Measurements from ENCODE around the gene TMEM179B. TPM values are rescaled to one million over a fixed set of nuclear protein-coding genes. Genes with fewer than 3 reads are reported as not detected.

TMEM179B gene
- total RNA-seq, 1 donor from 2014 or later: 51.3 TPM

DNA sequence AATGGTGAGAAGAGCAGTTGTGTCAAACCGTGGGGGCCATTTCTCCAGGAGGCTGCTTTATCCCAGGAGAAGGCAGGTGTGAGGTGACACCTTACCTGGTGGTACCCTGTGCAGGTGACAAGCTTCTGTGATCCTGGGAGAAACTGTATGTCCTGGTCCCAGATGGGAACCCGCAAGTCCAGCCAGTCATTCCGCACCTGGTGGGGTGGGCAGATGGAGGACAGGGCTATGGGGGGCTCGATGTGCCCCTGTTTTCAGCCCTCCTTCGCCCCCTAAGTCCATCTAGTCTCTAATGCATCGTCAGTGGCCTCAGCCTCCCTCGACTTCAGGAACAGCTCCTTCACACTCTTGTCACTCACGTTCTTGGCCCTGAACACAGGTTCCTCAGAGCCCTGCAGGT lies 48.1 kb downstream of the TMEM179B start:
- peaks cover 38% of the 10 kb centered on the region for H4K20me1 ChIP-seq (ENCODE audit: insufficient read depth, low read length)
- Mint-ChIP-seq H3K27ac (ENCODE audit: unreplicated experiment) (peak overlapping the region; percentile 63), H3K9me3 (ENCODE audit: unreplicated experiment) (no peaks in the 10 kb centered on the region), H3K27me3 (ENCODE audit: low read depth, unreplicated experiment) (no peaks in the 10 kb centered on the region), H3K4me1 (ENCODE audit: low read depth, unreplicated experiment) (peaks cover 10% of the 10 kb centered on the region), H3K4me3 (ENCODE audit: unreplicated experiment) (no peak overlapping the region), H3K36me3 (ENCODE audit: low read depth, unreplicated experiment) (peaks cover 17% of the 10 kb centered on the region)
- no peaks in the 10 kb centered on the region for H3K9me3 ChIP-seq (ENCODE audit: insufficient read depth, low read depth, low read length)
- no peak overlapping the region for H3K9ac ChIP-seq (ENCODE audit: low read length)
- no peak overlapping the region for H3K27ac ChIP-seq (ENCODE audit: low read depth, low read length)
- FAIRE-seq (no peak), DNase-seq (ENCODE audit: low read depth) (no peak)
- no peak overlapping the region for H2AFZ ChIP-seq (ENCODE audit: low read depth, low read length)
- no peak for TF ChIP-seq EZH2 (IDR thresholded peaks at IDR 0.05; ENCODE audit: insufficient read depth, low read length)
- TF ChIP-seq CTCF (IDR thresholded peaks at IDR 0.05; ENCODE audit: insufficient read depth, low read depth, low read length): no peak
- peaks cover 80% of the 10 kb centered on the region for H3K79me2 ChIP-seq (ENCODE audit: insufficient read depth, low read length)
- peaks cover 20% of the 10 kb centered on the region for H3K36me3 ChIP-seq (ENCODE audit: insufficient read depth, low read length)
- H3K4me3 ChIP-seq (ENCODE audit: insufficient read depth, low read depth, low read length): no peak overlapping the region
- H3K27me3 ChIP-seq (ENCODE audit: insufficient read depth, low read length): no peaks in the 10 kb centered on the region
- H3K4me2 ChIP-seq (ENCODE audit: low read length): no peak overlapping the region
- H3K4me1 ChIP-seq (ENCODE audit: insufficient read depth, low read length): peaks cover 20% of the 10 kb centered on the region

DNA sequence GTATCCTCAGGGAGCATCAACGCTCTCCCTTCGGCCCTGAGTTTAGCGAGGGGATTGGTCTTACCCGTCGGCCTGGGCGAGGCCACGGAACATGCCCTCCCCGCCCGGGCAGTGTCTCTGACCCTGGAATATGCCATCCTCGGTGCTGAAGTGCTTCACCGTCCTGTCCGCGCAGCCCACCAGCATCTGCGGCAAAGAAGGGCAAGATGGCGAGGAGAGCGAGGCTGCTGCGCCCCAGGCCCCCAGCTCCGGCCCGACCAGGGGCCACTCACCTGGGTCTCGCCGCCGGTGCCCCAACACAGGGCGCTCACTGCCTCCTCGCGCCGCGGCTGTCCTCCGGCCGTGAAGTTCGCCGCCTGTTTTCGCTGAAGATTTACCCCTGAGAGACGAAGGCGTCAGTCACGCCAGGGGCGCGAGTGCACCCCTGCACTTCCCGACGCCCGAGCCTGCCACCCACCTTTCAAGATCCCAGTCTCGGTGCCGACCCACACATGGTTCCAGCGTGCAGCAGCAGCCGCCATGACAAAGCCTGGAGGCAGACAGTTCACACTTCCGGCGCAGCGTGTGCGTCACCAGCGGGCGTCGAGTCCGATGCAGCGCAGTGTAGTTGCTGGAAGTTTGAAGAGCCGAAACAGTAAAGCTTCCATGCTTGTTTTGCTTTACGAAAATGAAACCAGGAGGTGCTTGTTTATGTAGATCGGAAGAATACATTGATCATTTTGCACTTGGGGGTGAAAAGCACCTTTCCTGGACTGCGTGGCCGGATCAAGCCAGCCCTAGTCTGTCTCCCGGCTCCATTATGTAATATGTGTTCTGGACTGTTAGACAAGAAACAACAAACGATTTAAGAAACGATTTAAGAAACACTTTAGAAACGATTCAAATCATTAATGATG lies 52.1 kb downstream of the TMEM179B start, which contains the start of gene WDR74:
WDR74 (minus strand) TSS at position 541 of the 896 bp plus-strand sequence; CDS start at position 521, 20 bp downstream.
- peak; percentile 86 for DNase-seq (ENCODE audit: low read depth)
- Mint-ChIP-seq H3K36me3 (ENCODE audit: low read depth, unreplicated experiment) (peaks cover 13% of the 10 kb centered on the region), H3K4me1 (ENCODE audit: low read depth, unreplicated experiment) (peaks cover 12% of the 10 kb centered on the region), H3K27me3 (ENCODE audit: low read depth, unreplicated experiment) (no peaks in the 10 kb centered on the region), H3K27ac (ENCODE audit: unreplicated experiment) (no peak within 1 kb of the TSS), H3K9me3 (ENCODE audit: unreplicated experiment) (no peaks in the 10 kb centered on the region), H3K4me3 (ENCODE audit: unreplicated experiment) (no peak within 1 kb of the TSS)
- no peak for TF ChIP-seq EZH2 (IDR thresholded peaks at IDR 0.05; ENCODE audit: insufficient read depth, low read length)
- no peak for TF ChIP-seq CTCF (IDR thresholded peaks at IDR 0.05; ENCODE audit: insufficient read depth, low read depth, low read length)
- peak within 1 kb of the TSS; percentile 72 for H2AFZ ChIP-seq (ENCODE audit: low read depth, low read length)
- H3K79me2 ChIP-seq (ENCODE audit: insufficient read depth, low read length): peaks cover 50% of the 10 kb centered on the region
- H4K20me1 ChIP-seq (ENCODE audit: insufficient read depth, low read length): peaks cover 19% of the 10 kb centered on the region
- no peaks in the 10 kb centered on the region for H3K9me3 ChIP-seq (ENCODE audit: insufficient read depth, low read depth, low read length)
- peak within 1 kb of the TSS; percentile 85 for H3K4me3 ChIP-seq (ENCODE audit: insufficient read depth, low read depth, low read length)
- peaks cover 15% of the 10 kb centered on the region for H3K4me1 ChIP-seq (ENCODE audit: insufficient read depth, low read length)
- H3K4me2 ChIP-seq (ENCODE audit: low read length): peak within 1 kb of the TSS; percentile 90
- peaks cover 16% of the 10 kb centered on the region for H3K36me3 ChIP-seq (ENCODE audit: insufficient read depth, low read length)
- no peak for FAIRE-seq
- H3K27ac ChIP-seq (ENCODE audit: low read depth, low read length): peak within 1 kb of the TSS; percentile 90
- no peaks in the 10 kb centered on the region for H3K27me3 ChIP-seq (ENCODE audit: insufficient read depth, low read length)
- H3K9ac ChIP-seq (ENCODE audit: low read length): peak within 1 kb of the TSS; percentile 90

Small RNA genes lying within 50 kb of the gene (microRNA-seq; reads per million reads assigned to microRNA genes)
- gene MIR6514 (4.7 reads per million, percentile 19 among the genes with 10 or more reads in this experiment), gene MIR6748 (0.82 reads per million)

Other genes with a start within 250 kb of the TMEM179B start
- gene AHNAK, start 240.6 kb upstream of the TMEM179B start, total RNA-seq: 305 and 378 TPM in 2 replicates
- 1,185 and 1,298 TPM in 2 replicates for gene EEF1G, start 213.5 kb upstream of the TMEM179B start, total RNA-seq
- gene TUT1, start 195.9 kb upstream of the TMEM179B start, total RNA-seq: 16.8 and 18.3 TPM in 2 replicates
- gene MTA2, start 185.5 kb upstream of the TMEM179B start, total RNA-seq: 123 and 136 TPM in 2 replicates
- 25.5 and 29.8 TPM in 2 replicates for gene EML3, start 174.6 kb upstream of the TMEM179B start, total RNA-seq
- gene ROM1, start 174.1 kb upstream of the TMEM179B start, total RNA-seq: 0.79 and 1.3 TPM in 2 replicates
- 52.4 and 54.5 TPM in 2 replicates for gene B3GAT3, start 165.4 kb upstream of the TMEM179B start, total RNA-seq
- gene GANAB, start 140.8 kb upstream of the TMEM179B start, total RNA-seq: 323 and 344 TPM in 2 replicates
- gene INTS5, start 134.1 kb upstream of the TMEM179B start, total RNA-seq: 16.7 and 18.4 TPM in 2 replicates
- gene C11orf98, start 122.2 kb upstream of the TMEM179B start, total RNA-seq: 60.0 and 69.8 TPM in 2 replicates
- 15.6 and 23.3 TPM in 2 replicates for gene CSKMT, start 122.1 kb upstream of the TMEM179B start, total RNA-seq
- 7.2 and 8.7 TPM in 2 replicates for gene UQCC3, start 115.7 kb upstream of the TMEM179B start, total RNA-seq
- 6.4 and 8.0 TPM in 2 replicates for gene LBHD1, start 115.1 kb upstream of the TMEM179B start, total RNA-seq
- gene UBXN1, start 108.3 kb upstream of the TMEM179B start, total RNA-seq: 80.0 and 89.8 TPM in 2 replicates
- gene LRRN4CL, start 97.9 kb upstream of the TMEM179B start, total RNA-seq: 0.17 and 0.43 TPM in 2 replicates
- 51.1 and 55.0 TPM in 2 replicates for gene BSCL2, start 80.0 kb upstream of the TMEM179B start, total RNA-seq
- gene GNG3, start 79.7 kb upstream of the TMEM179B start, total RNA-seq: 0.46 TPM in 1 of 2 replicates, not detected in the other
- 39.9 and 40.0 TPM in 2 replicates for gene HNRNPUL2, start 59.9 kb upstream of the TMEM179B start, total RNA-seq
- gene TTC9C, start 58.9 kb upstream of the TMEM179B start, total RNA-seq: 51.9 and 60.8 TPM in 2 replicates
- gene ZBTB3, start 33.2 kb upstream of the TMEM179B start, total RNA-seq: 11.0 and 11.2 TPM in 2 replicates
- gene POLR2G, start 25.8 kb upstream of the TMEM179B start, total RNA-seq: 88.3 and 89.1 TPM in 2 replicates
- 14.7 and 15.1 TPM in 2 replicates for gene TAF6L, start 16.0 kb upstream of the TMEM179B start, total RNA-seq
- 7.8 and 11.3 TPM in 2 replicates for gene TMEM223, start 4.6 kb downstream of the TMEM179B start, total RNA-seq
- 51.4 and 55.9 TPM in 2 replicates for gene NXF1, start 18.0 kb downstream of the TMEM179B start, total RNA-seq
- 44.2 and 45.7 TPM in 2 replicates for gene STX5, start 44.6 kb downstream of the TMEM179B start, total RNA-seq
- not detected in 2 replicates for gene TEX54, start 45.4 kb downstream of the TMEM179B start, total RNA-seq
- gene WDR74, start 52.2 kb downstream of the TMEM179B start, total RNA-seq: 46.8 and 53.5 TPM in 2 replicates
- gene SLC3A2, start 93.5 kb downstream of the TMEM179B start, total RNA-seq: 588 and 592 TPM in 2 replicates
- not detected in 2 replicates for gene CHRM1, start 134.0 kb downstream of the TMEM179B start, total RNA-seq
- not detected in 2 replicates for gene SLC22A6, start 197.6 kb downstream of the TMEM179B start, total RNA-seq
- gene SLC22A8, start 228.4 kb downstream of the TMEM179B start, total RNA-seq: not detected in 2 replicates